NT2/D1 (cell line): ENCODE data around the gene PEPD.

ENCODE experiments used
- DNase-seq: peaks from one replicate; pipeline ENCODE4 v3.0.0-alpha.2; 2011; ENCODE audit warnings: low read depth, low spot score
- H3K27me3 ChIP-seq: 2 replicates; pipeline ENCODE4 v1.6.0; 2011; ENCODE audit warnings: mild to moderate bottlenecking; ENCODE audit not compliant: insufficient read length, insufficient read depth
- H3K36me3 ChIP-seq: 2 replicates; pipeline ENCODE4 v1.6.1; 2011; ENCODE audit warnings: mild to moderate bottlenecking, low read length, mixed read lengths; ENCODE audit not compliant: insufficient read depth, insufficient read length
- H3K4me1 ChIP-seq: 2 replicates; pipeline ENCODE4 v1.5.1; 2011; ENCODE audit not compliant: insufficient read depth, insufficient read length
- H3K4me3 ChIP-seq: 2 replicates; pipeline ENCODE4 v1.5.1; 2011; ENCODE audit warnings: low read depth; ENCODE audit not compliant: insufficient read length
- H3K9ac ChIP-seq: 2 replicates; pipeline ENCODE4 v1.6.0; 2011; ENCODE audit warnings: low read depth; ENCODE audit not compliant: insufficient read length
- H3K9me3 ChIP-seq: 2 replicates; pipeline ENCODE4 v1.5.1; 2011; ENCODE audit warnings: mild to moderate bottlenecking, low read length; ENCODE audit not compliant: insufficient read depth
- SUZ12 ChIP-seq: IDR thresholded peaks from 2 replicates; pipeline ENCODE4 v1.6.1; 2011; ENCODE audit not compliant: insufficient read length, insufficient read depth; ENCODE audit errors: extremely low read depth
- YY1 ChIP-seq: IDR thresholded peaks from 2 replicates; pipeline ENCODE4 v1.6.1; 2011; ENCODE audit not compliant: insufficient read length, insufficient read depth
- ZNF274 ChIP-seq: IDR thresholded peaks from 2 replicates; pipeline ENCODE4 v1.6.1; 2011; ENCODE audit warnings: mild to moderate bottlenecking, low read depth, low read length

The PEPD gene

GRCh38 chr19:33476151-33476707 is 45.4 kb downstream of the PEPD start:
- H3K4me1 ChIP-seq, result no peaks in the 10 kb centered on the region
- no peaks in the 10 kb centered on the region for H3K27me3 ChIP-seq
- TF ChIP-seq ZNF274 (no peak), SUZ12 (no peak), YY1 (no peak)
- no peaks in the 10 kb centered on the region for H3K9me3 ChIP-seq
- no peak overlapping the region for H3K9ac ChIP-seq
- no peak for DNase-seq
- peaks cover 37% of the 10 kb centered on the region for H3K36me3 ChIP-seq
- no peak overlapping the region for H3K4me3 ChIP-seq

- no peaks in the 10 kb centered on the region for H3K9me3 ChIP-seq
- no peak overlapping the region for H3K9ac ChIP-seq
- H3K27me3 ChIP-seq, result no peaks in the 10 kb centered on the region
- TF ChIP-seq YY1 (no peak), ZNF274 (no peak), SUZ12 (no peak)
- no peaks in the 10 kb centered on the region for H3K4me1 ChIP-seq
- H3K4me3 ChIP-seq, result no peak overlapping the region
- no peak for DNase-seq
- peaks cover 37% of the 10 kb centered on the region for H3K36me3 ChIP-seq
Observed at GRCh38 chr19:33473653-33474305, 47.8 kb downstream of the PEPD start.

DNA sequence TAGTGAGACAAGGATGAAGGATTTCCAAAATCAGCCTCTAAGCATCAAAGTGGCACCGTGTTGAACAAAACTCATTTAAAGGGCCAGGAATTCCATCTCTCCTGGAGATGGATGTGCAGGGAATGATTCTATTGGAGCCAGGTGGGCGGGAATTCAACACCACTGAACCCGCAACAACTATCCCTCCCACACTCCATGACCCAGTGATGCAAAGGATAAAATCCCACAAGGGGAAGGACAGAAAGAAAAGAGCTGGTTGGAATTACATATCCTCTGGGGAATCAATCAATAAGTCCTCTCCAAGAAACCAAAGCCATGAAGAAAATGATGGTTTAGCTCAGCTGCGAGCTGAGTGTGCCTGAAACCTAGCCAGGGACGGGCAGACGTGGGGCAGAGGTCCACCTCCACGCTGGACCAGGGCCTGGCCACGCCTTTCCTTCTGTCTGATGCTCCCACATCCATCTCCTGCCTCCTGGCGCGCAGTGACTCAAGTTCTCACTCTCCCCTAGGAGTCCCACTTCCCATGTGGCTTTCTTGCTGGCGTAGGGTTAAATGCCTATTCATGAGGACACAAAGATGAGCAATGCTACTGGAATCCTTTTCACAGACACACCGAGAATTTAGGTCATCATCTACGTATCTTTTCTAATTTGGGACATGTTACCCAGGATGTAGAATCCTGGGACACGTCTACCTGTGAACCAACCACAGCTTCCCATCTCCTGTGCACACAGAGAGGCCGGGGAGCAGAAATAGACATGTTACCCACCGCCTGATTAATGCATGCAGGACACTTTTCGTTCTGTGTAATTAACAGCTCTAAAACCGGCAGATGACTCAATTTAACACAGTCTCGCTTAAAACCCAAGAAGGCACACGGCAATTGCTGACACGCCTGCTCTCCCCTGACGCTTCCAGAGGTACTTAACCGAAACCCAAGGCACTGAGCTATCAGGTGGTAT is 48.6 kb downstream of the PEPD start:
- no peak for DNase-seq

DNA sequence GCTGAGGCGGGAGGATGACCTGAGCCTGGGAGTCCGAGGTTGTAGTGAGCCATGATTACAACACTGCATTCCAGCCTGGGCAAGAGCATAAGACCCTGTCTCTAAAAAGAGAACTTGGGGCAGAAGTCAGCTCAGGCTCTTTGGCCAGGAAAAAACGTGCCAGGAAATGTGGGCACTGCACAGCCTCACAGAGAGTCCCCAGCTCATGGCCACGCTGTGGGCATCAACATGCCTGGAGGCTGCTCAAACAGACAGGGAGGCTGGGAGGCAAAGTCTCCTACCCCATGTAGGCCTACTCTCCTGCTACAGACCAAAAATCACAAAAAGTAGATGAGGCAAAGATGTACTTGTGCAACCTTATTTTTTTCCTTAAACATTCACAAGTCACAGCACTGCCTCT is 49.4 kb downstream of the PEPD start:
- Histone ChIP-seq H3K9me3 (no peaks in the 10 kb centered on the region), H3K36me3 (peaks cover 40% of the 10 kb centered on the region), H3K4me3 (no peak overlapping the region), H3K9ac (no peak overlapping the region), H3K27me3 (no peaks in the 10 kb centered on the region), H3K4me1 (no peaks in the 10 kb centered on the region)
- TF ChIP-seq SUZ12 (no peak), YY1 (no peak)
- DNase-seq, result no peak

More for the DNA sequence above, 48.6 kb downstream of the PEPD start:
- no peak overlapping the region for H3K4me3 ChIP-seq
- no peaks in the 10 kb centered on the region for H3K27me3 ChIP-seq
- peaks cover 37% of the 10 kb centered on the region for H3K36me3 ChIP-seq
- no peak for TF ChIP-seq YY1
- no peak for TF ChIP-seq SUZ12
- TF ChIP-seq ZNF274, result no peak
- H3K9ac ChIP-seq, result no peak overlapping the region
- no peaks in the 10 kb centered on the region for H3K4me1 ChIP-seq
- H3K9me3 ChIP-seq, result no peaks in the 10 kb centered on the region

DNA sequence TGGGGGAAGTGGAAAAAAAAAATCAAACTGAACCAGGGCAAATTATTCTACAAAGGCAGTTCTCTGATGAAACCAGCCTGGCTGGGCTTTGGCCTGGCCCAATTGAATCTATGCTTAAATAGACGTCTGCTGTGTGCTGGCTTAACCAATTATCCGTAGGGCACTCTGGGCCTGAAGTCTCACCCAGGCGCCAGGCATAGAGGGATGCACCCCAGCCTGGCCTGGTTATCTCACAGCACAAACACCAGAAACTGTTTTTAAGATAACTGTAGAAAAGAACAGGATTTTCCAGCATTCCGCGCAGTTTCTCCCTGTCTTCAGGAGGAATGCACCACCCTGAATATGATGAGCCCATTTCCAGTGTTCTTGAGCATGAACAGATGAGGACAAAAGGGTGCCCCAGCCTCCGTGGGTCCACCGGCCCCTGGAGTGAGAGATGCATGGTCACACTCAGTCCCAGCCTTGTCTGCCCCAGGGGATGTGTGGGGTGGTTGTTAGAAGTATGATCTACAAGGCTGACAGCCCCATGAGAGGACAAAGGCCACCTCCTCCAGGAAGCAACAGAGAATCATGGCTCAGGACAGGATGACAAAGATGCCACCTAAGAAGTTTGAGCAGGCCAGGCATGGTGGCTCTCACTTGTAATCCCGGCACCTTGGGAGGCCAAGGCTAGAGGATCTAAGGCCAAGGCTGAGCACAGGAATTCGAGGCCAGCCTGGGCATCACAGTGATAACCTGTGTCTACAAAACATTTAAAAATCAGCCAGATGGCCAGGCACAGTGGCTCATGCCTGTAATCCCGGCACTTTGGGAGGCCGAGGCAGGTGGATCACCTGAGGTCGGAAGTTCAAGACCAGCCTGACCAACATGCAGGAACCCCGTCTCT is 50.2 kb downstream of the PEPD start:
- Histone ChIP-seq H3K9me3 (no peaks in the 10 kb centered on the region), H3K9ac (no peak overlapping the region), H3K36me3 (peaks cover 36% of the 10 kb centered on the region), H3K4me3 (no peak overlapping the region), H3K4me1 (no peaks in the 10 kb centered on the region), H3K27me3 (no peaks in the 10 kb centered on the region)
- no peak for DNase-seq
- no peak for TF ChIP-seq SUZ12
- TF ChIP-seq ZNF274, result no peak
- TF ChIP-seq YY1, result no peak

DNA sequence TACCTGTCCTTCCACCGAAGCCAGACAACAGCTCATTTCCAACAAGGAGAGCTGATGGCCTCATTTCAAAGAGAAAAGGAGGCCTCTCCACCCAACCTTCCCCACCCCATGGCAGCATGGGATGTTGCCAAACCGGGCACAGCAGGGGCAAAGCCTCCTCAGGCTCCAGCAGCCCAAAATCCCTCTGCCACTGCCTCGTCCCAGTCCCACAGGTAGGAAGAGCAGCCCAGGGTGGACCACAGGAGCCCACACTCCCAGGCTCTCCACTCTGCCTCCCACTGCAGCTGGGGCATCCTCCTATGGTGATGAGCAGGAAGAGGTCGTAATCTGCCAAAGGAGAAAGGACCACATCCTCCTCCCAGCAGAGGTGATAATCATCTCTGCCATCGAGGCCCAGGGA is 50.9 kb downstream of the PEPD start:
- Histone ChIP-seq H3K4me3 (no peak overlapping the region), H3K4me1 (no peaks in the 10 kb centered on the region), H3K36me3 (peaks cover 32% of the 10 kb centered on the region), H3K9ac (no peak overlapping the region), H3K9me3 (no peaks in the 10 kb centered on the region), H3K27me3 (no peaks in the 10 kb centered on the region)
- DNase-seq, result no peak
- TF ChIP-seq ZNF274, result no peak
